Glomerular endothelial cell (primary cell): ENCODE data around the gene SPRED3. TPM values are rescaled to one million over a fixed set of nuclear protein-coding genes. Genes with fewer than 3 reads are reported as not detected.
"Not testable (repeated sequence)": the region's sequence is repeated elsewhere in the genome, so short reads cannot be mapped to it uniquely, and the experiment has no call there.

Experiments
- DNase-seq: peaks from one replicate; pipeline ENCODE4 v3.0.0-alpha.2; 2011; ENCODE audit warnings: low read depth, low spot score; ENCODE audit errors: extremely low read depth
- total RNA-seq: library from RNA; depleted of rRNA; stranded (reverse); fragments of >200 nt; gene quantifications from 2 replicates; pipeline ENCODE4 v1.2.3, GENCODE V29; 2015

SPRED3 gene
- 8.5 and 9.4 TPM in 2 replicates for total RNA-seq

- no peak for DNase-seq
Measured at GRCh38 chr19:38388349-38389100, at the start of gene SPRED3. Gene SPRED3, plus strand, starts transcription at chr19:38388697. Its CDS starts 1,606 bp downstream, at chr19:38390303.

- not testable (repeated sequence) for DNase-seq
Measured at GRCh38 chr19:38339011-38339410, 49.5 kb upstream of the SPRED3 start.

GRCh38 chr19:38340927-38341326 lies 47.6 kb upstream of the SPRED3 start:
- no peak for DNase-seq

- DNase-seq = no peak
Measured at GRCh38 chr19:38346837-38347236, 41.7 kb upstream of the SPRED3 start.

- no peak for DNase-seq
Measured at GRCh38 chr19:38350883-38351282, 37.6 kb upstream of the SPRED3 start.

- no peak for DNase-seq
Measured at GRCh38 chr19:38351865-38352395, 36.6 kb upstream of the SPRED3 start.

- no peak for DNase-seq
Measured at GRCh38 chr19:38352611-38353010, 35.9 kb upstream of the SPRED3 start.

GRCh38 chr19:38355728-38356725 lies 32.5 kb upstream of the SPRED3 start:
- DNase-seq = no peak

GRCh38 chr19:38358071-38358470 lies 30.4 kb upstream of the SPRED3 start:
- DNase-seq = no peak

GRCh38 chr19:38359242-38360021 lies 29.1 kb upstream of the SPRED3 start:
- DNase-seq = no peak

GRCh38 chr19:38360351-38360750 lies 28.1 kb upstream of the SPRED3 start:
- no peak for DNase-seq

- no peak for DNase-seq
Measured at GRCh38 chr19:38360839-38361631, 27.5 kb upstream of the SPRED3 start.

- no peak for DNase-seq
Measured at GRCh38 chr19:38361633-38362075, 26.8 kb upstream of the SPRED3 start.

- no peak for DNase-seq
Measured at GRCh38 chr19:38362076-38362945, 26.2 kb upstream of the SPRED3 start.

GRCh38 chr19:38362946-38363688 lies 25.4 kb upstream of the SPRED3 start:
- DNase-seq = not testable (repeated sequence)

- DNase-seq = no peak
Measured at GRCh38 chr19:38367041-38367440, 21.5 kb upstream of the SPRED3 start.

GRCh38 chr19:38369584-38369983 lies 18.9 kb upstream of the SPRED3 start:
- no peak for DNase-seq

- no peak for DNase-seq
Measured at GRCh38 chr19:38370299-38370698, 18.2 kb upstream of the SPRED3 start.
